Omental fat pad (tissue), 4 donors: ENCODE data around the gene RREB1. TPM values are rescaled to one million over a fixed set of nuclear protein-coding genes. Genes with fewer than 3 reads are reported as not detected.

Source experiments
- ATAC-seq: fragments of 150-250 bp; one replicate; pipeline ENCODE4 v1.9.1; 2016; ENCODE audit warnings: mild to moderate bottlenecking, moderate library complexity; ENCODE audit not compliant: low FRiP score
- DNase-seq: peaks from one replicate; pipeline ENCODE4 v3.0.0-alpha.2; 2019; ENCODE audit warnings: low spot score
- CTCF ChIP-seq, 3 donors: fragments of 450-650 bp; IDR thresholded peaks; one replicate each; pipeline ENCODE4 v1.5.1; 2016 to 2017; ENCODE audit warnings: antibody characterized with exemption in 3 of 3, mild to moderate bottlenecking in 3 of 3, moderate library complexity in 2 of 3
- total RNA-seq, 4 donors: library from RNA; depleted of rRNA; stranded (reverse); fragments of >200 nt; gene quantifications; one replicate each; pipeline ENCODE4 v1.1.0, GENCODE V29; 2016

Gene RREB1
- total RNA-seq, 4 donors from 2014 or later: 24.9 to 48.1 (median 40.6) TPM

GRCh38 chr6:7267071-7267465 is 159.3 kb downstream of the RREB1 start:
- no peak for ATAC-seq
- TF ChIP-seq CTCF (IDR thresholded peaks at IDR 0.05): no peak
- no peak for DNase-seq

GRCh38 chr6:7267466-7268091 is 159.8 kb downstream of the RREB1 start:
- peak; percentile 85 for ATAC-seq
- peak; percentile 55 for DNase-seq
- TF ChIP-seq CTCF (IDR thresholded peaks at IDR 0.05): no peak

GRCh38 chr6:7268362-7268761 is 160.6 kb downstream of the RREB1 start:
- TF ChIP-seq CTCF (IDR thresholded peaks at IDR 0.05): no peak
- ATAC-seq: no peak
- no peak for DNase-seq

GRCh38 chr6:7268816-7269555 is 161.2 kb downstream of the RREB1 start:
- no peak for TF ChIP-seq CTCF (IDR thresholded peaks at IDR 0.05)
- ATAC-seq (no peak), DNase-seq (no peak)

GRCh38 chr6:7269816-7270215 is 162.1 kb downstream of the RREB1 start:
- no peak for DNase-seq
- no peak for ATAC-seq
- no peak for TF ChIP-seq CTCF (IDR thresholded peaks at IDR 0.05)

- no peak for TF ChIP-seq CTCF (IDR thresholded peaks at IDR 0.05)
- DNase-seq (no peak), ATAC-seq (no peak)
These were observed 162.8 kb downstream of the RREB1 start for GRCh38 chr6:7270320-7271204.
